Fibroblast of pulmonary artery (primary cell): ENCODE measurements around the gene GPR137C.

Experiments
- DNase-seq: peaks from one replicate; pipeline ENCODE4 v3.0.0-alpha.2; 2010; ENCODE audit warnings: low read depth
- H3K4me3 ChIP-seq: replicated peaks from 2 replicates; pipeline ENCODE4 v1.5.1; 2011; ENCODE audit warnings: low read depth, mild to moderate bottlenecking, control low read depth, low read length, moderate library complexity
- TF ChIP-seq, protein P1 (sequence below): IDR thresholded peaks from 2 replicates; pipeline ENCODE4 v1.5.1; 2011; ENCODE audit warnings: mild to moderate bottlenecking, control low read depth, low read length, inconsistent platforms; ENCODE audit errors: missing control alignments

Gene GPR137C, protein sequence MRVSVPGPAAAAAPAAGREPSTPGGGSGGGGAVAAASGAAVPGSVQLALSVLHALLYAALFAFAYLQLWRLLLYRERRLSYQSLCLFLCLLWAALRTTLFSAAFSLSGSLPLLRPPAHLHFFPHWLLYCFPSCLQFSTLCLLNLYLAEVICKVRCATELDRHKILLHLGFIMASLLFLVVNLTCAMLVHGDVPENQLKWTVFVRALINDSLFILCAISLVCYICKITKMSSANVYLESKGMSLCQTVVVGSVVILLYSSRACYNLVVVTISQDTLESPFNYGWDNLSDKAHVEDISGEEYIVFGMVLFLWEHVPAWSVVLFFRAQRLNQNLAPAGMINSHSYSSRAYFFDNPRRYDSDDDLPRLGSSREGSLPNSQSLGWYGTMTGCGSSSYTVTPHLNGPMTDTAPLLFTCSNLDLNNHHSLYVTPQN

GRCh38 chr14:52552063-52552988 is at the start of gene GPR137C, which contains the start of gene TXNDC16:
GPR137C (plus strand) TSS chr14:52552836; CDS start chr14:52553148, 312 bp downstream.
TXNDC16 (minus strand) TSS chr14:52552505; CDS start chr14:52543557, 8,948 bp downstream.
- DNase-seq = peak; percentile 99
- peak within 1 kb of the TSS; percentile 75 for H3K4me3 ChIP-seq
- TF ChIP-seq, protein P1, sequence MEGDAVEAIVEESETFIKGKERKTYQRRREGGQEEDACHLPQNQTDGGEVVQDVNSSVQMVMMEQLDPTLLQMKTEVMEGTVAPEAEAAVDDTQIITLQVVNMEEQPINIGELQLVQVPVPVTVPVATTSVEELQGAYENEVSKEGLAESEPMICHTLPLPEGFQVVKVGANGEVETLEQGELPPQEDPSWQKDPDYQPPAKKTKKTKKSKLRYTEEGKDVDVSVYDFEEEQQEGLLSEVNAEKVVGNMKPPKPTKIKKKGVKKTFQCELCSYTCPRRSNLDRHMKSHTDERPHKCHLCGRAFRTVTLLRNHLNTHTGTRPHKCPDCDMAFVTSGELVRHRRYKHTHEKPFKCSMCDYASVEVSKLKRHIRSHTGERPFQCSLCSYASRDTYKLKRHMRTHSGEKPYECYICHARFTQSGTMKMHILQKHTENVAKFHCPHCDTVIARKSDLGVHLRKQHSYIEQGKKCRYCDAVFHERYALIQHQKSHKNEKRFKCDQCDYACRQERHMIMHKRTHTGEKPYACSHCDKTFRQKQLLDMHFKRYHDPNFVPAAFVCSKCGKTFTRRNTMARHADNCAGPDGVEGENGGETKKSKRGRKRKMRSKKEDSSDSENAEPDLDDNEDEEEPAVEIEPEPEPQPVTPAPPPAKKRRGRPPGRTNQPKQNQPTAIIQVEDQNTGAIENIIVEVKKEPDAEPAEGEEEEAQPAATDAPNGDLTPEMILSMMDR = no peak

- TF ChIP-seq, protein P1 = no peak
- no peak overlapping the region for H3K4me3 ChIP-seq
- DNase-seq = no peak
Measured at GRCh38 chr14:52513249-52513648, 39.4 kb upstream of the GPR137C start.

DNA sequence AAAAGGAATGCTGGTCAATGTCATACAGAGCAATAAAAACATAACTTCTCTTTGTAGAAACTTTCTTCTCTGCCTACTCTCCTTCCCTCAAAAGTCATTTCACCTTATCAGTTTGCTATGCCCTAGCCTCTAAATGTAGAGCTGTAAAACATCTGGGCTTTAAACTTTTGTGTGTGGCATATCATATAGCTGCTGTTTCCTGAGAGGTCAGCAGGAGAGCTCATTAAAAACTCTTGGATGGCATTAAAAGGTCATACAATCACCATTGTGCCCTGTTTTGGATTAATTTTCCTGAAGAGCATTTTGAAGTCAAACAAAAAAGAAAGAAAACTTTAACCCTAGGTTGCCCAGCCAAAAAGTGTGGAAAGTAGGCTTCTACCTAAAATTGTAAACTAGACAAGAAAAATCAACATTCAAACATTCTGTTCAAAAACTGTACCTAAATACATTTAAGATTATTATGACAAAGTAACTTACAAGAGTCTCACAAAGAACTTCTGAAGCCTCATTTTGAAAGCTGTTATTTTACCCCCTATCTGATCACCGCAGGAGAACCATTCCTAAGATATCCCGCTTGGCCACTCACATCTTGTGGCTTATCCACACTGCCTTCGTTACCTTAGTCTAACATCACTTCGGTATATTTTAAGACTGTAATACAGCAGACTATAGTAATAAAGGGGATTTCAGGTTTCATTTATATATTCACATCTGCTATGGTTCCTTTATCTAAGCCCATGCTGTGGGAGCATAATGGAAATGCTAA is 38.4 kb upstream of the GPR137C start:
- DNase-seq = no peak
- no peak overlapping the region for H3K4me3 ChIP-seq
- TF ChIP-seq, protein P1 = no peak

DNA sequence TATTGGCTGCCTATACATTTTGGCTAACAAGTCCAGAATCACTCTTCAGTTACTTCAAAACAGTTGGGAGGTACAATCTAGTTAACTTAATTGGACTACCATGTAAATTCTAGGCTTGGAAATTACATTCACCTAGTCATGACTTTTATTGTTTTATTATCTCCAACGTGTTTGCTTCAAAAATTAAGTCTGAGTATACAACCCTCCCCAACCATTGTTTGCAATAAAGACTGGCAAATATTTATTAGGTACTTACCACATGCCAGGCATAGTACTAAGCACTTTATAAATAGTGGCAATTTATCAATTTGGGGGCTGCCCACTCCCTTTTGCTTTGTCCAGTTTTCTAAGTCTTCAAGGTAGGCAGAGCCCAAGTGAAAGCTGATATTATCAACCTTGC is 30.6 kb upstream of the GPR137C start:
- DNase-seq = no peak
- H3K4me3 ChIP-seq = no peak overlapping the region
- TF ChIP-seq, protein P1 = no peak

DNA sequence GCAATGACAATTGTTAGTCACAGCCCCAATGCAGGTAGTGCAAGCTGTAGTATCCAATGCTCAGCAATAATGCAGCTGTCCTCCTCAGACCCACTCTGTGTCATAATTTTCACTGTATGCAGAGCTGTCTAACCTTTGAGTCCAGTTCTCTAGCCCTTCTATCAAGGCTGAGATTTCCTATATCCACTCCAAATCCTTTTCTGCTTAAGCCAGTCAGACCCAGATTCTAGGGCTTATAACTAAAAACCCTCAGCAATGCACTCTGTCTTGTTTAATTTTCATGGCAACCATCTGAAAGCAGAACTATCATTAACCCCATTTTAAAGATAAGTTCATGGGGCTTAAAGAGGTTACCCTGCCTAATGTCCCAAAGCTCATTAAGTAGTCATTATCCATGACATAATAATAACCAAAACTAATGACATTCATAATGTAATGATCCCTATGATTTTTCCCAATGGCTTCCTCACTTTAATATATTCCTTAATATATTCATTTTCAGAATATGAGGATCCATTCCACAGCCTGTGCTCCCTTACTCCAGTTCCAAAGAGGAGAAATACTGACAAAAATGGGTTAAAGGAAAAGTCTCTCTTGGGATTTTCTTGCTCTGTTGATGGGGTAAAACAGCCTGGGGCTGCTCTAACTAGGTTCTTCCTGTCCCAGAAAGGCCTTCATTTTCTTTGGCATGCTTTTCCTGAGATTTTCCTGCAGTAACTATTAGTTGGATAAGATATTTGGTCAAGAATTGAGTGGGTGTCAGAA is 29.9 kb upstream of the GPR137C start:
- no peak for DNase-seq
- TF ChIP-seq, protein P1 = no peak
- H3K4me3 ChIP-seq = no peak overlapping the region

DNA sequence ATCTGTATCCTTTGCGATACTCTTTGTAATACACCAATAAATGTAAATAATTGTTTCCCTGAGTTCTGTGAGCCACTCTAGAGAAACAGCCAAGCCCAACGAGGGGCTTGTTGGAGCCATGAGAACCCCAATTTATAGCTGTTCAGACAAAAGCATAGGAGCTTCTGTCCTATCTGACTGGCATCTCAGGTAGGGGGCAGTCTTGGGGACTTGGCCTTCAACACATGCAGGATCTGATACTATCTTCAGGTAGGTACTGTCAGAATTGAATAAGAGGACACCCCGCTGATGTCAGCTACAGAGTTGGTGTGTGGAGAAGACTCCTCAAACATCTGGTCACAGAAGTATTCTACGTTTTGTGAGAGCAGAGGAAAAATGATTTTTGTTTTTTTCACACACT is 25.6 kb upstream of the GPR137C start:
- H3K4me3 ChIP-seq = no peak overlapping the region
- TF ChIP-seq, protein P1 = no peak
- no peak for DNase-seq
